ENCODE results near the gene DNAJC7. TPM values are rescaled to one million over a fixed set of nuclear protein-coding genes. Genes with fewer than 3 reads are reported as not detected.

DNAJC7 gene
- total RNA-seq, 2 donors from 2014 or later: 57.8 to 60.4 TPM

DNA sequence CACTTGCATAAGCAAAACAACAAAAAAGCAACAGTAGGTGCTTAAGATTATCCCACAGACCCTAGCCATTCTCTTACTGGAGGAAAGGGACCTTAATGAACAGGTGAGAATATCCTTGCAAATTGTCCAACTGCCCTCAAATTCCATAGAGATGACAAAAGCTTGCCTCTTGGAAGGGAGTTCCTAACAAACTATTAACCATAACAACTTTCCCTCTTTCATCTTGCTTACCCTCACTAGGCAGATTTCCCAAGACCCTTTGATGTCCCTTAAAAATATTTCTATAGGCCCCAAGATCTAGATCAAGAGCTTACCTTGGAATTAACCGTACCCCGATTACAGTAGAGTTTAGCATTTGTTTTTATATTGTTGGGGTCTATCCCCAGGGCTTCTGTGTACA, 28.8 kb downstream of the DNAJC7 start:
- Histone ChIP-seq H3K27ac (no peak overlapping the region), H3K36me3 (peaks cover 6 to 10% of the 10 kb centered on the region in 2 donors), H3K9me3 (no peaks in the 10 kb centered on the region), H3K4me3 (no peak overlapping the region), H3K4me1 (replicated peaks) (peaks cover 6% of the 10 kb centered on the region), H3K27me3 (replicated peaks; ENCODE audit: insufficient read depth) (no peaks in the 10 kb centered on the region)
- intact Hi-C loops (cut with DNase I): no loop called here
- 90% methylated on average over 2 of the region's 2 CpGs for WGBS
- no peak for DNase-seq (ENCODE audit: low spot score)
- TF ChIP-seq, protein P1, sequence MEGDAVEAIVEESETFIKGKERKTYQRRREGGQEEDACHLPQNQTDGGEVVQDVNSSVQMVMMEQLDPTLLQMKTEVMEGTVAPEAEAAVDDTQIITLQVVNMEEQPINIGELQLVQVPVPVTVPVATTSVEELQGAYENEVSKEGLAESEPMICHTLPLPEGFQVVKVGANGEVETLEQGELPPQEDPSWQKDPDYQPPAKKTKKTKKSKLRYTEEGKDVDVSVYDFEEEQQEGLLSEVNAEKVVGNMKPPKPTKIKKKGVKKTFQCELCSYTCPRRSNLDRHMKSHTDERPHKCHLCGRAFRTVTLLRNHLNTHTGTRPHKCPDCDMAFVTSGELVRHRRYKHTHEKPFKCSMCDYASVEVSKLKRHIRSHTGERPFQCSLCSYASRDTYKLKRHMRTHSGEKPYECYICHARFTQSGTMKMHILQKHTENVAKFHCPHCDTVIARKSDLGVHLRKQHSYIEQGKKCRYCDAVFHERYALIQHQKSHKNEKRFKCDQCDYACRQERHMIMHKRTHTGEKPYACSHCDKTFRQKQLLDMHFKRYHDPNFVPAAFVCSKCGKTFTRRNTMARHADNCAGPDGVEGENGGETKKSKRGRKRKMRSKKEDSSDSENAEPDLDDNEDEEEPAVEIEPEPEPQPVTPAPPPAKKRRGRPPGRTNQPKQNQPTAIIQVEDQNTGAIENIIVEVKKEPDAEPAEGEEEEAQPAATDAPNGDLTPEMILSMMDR (IDR thresholded peaks at IDR 0.05): no peak
- TF ChIP-seq POLR2AphosphoS5 (IDR thresholded peaks at IDR 0.05) (no peak), POLR2A (IDR thresholded peaks at IDR 0.05) (no peak)

DNA sequence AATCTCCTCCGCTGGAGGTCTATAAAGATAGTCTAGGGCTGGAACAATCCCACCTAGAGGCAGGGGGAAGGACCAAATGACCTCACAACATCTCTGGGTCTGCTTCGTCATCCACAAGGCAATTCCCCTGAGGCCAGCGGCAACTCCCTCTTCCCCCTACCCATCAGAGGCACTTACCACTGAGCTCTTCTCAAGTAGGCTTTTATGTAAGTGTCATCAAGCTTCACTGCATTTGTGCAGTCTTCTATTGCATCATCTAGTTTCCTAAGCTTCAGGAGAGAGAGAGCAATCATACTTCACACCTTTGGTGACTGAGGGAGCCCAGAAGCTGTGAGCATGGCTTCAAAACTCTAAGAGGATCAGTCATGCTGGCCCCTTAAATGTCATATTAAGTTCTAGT, 29.6 kb downstream of the DNAJC7 start:
- intact Hi-C loops (cut with DNase I): no loop called here
- TF ChIP-seq POLR2A (IDR thresholded peaks at IDR 0.05): no peak
- no peak for TF ChIP-seq POLR2AphosphoS5 (IDR thresholded peaks at IDR 0.05)
- TF ChIP-seq, protein P1 (IDR thresholded peaks at IDR 0.05): no peak
- peaks cover 2% of the 10 kb centered on the region for H3K4me1 ChIP-seq (replicated peaks)
- H3K4me3 ChIP-seq: no peak overlapping the region
- no peak overlapping the region for H3K27ac ChIP-seq
- H3K9me3 ChIP-seq: no peaks in the 10 kb centered on the region
- DNase-seq (ENCODE audit: low spot score): no peak
- 80% methylated on average over 3 of the region's 3 CpGs for WGBS
- H3K27me3 ChIP-seq (replicated peaks; ENCODE audit: insufficient read depth): no peaks in the 10 kb centered on the region
- peaks cover 6 to 10% of the 10 kb centered on the region in 2 donors for H3K36me3 ChIP-seq

DNA sequence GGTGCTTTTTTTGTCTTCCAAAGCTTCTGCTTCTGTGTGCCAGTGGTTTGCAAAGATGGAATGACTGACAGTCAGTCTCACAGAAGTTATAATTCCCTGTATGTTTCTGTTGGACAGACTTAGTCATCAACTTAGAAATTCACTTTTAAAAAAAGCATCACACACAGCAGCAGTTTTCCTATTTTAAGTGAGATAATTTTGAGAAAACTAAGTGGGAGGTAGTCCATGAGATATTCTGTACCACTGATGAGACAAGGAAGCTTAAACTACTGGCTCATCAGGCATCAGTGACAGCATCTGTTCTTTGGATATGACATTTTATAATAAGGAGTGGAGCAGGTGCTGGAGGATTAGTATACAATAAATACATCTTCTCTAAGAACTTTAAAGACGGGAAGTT, 30.6 kb downstream of the DNAJC7 start:
- Histone ChIP-seq H3K4me1 (replicated peaks) (no peaks in the 10 kb centered on the region), H3K4me3 (no peak overlapping the region), H3K9me3 (no peaks in the 10 kb centered on the region), H3K27me3 (replicated peaks; ENCODE audit: insufficient read depth) (no peaks in the 10 kb centered on the region), H3K36me3 (peaks cover 6 to 10% of the 10 kb centered on the region in 2 donors), H3K27ac (no peak overlapping the region)
- no peak for DNase-seq (ENCODE audit: low spot score)
- TF ChIP-seq, protein P1 (IDR thresholded peaks at IDR 0.05): no peak
- WGBS: 100% methylated on average over 1 of the region's 1 CpG
- intact Hi-C loops (cut with DNase I): no loop called here

DNA sequence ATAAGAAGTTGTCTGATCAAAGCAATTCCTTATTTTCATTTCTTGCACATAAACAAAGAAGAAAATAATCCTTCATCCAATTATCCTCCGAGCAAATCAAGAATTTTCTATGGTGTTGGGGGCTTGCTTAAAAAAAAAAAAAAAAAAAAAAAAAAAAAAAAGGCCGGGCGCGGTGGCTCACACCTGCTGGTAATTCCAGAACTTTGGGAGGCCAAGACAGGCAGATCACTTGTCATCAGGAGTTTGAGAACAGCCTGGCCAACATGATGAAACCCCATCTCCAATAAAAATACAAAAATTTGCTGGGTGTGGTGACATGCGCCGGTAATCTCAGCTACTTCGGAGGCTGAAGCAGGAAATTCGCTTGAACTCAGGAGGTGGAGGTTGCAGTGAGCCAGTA, 31.3 kb downstream of the DNAJC7 start:
- no peak overlapping the region for H3K27ac ChIP-seq
- WGBS: 91% methylated on average over 8 of the region's 8 CpGs
- no peaks in the 10 kb centered on the region for H3K4me1 ChIP-seq (replicated peaks)
- DNase-seq (ENCODE audit: low spot score): no peak
- H3K9me3 ChIP-seq: no peaks in the 10 kb centered on the region
- TF ChIP-seq POLR2A (IDR thresholded peaks at IDR 0.05) (no peak), POLR2AphosphoS5 (IDR thresholded peaks at IDR 0.05) (no peak)
- TF ChIP-seq, protein P1 (IDR thresholded peaks at IDR 0.05): no peak
- no peaks in the 10 kb centered on the region for H3K27me3 ChIP-seq (replicated peaks; ENCODE audit: insufficient read depth)
- intact Hi-C loops (cut with DNase I): no loop called here
- peaks cover 6 to 11% of the 10 kb centered on the region in 2 donors for H3K36me3 ChIP-seq
- no peak overlapping the region for H3K4me3 ChIP-seq

DNA sequence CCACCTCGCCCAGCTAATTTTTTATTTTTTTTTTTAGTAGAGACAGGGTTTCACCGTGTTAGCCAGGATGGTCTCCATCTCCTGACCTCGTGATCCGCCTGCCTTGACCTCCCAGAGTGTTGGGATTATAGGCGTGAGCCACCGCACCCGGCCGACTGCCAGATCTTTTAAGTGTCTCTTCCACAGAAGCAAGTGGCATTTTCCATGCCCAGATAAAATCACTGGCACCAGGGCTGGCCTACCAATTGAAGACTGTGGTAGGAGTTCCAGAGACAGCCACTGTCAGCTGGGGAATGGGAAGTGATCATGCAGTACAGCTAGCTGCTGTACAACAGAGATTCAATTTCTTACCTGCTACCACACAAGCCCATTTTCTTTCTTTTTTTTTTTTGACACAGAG, 32.8 kb downstream of the DNAJC7 start:
- H3K27ac ChIP-seq: no peak overlapping the region

More for the DNA sequence above, 32.8 kb downstream of the DNAJC7 start:
- Histone ChIP-seq H3K27me3 (replicated peaks; ENCODE audit: insufficient read depth) (no peaks in the 10 kb centered on the region), H3K4me1 (replicated peaks) (no peaks in the 10 kb centered on the region), H3K36me3 (peaks cover 14% of the 10 kb centered on the region in 2 donors), H3K9me3 (no peaks in the 10 kb centered on the region), H3K4me3 (no peak overlapping the region)
- no peak for DNase-seq (ENCODE audit: low spot score)
- TF ChIP-seq POLR2AphosphoS5 (IDR thresholded peaks at IDR 0.05): no peak
- TF ChIP-seq, protein P1 (IDR thresholded peaks at IDR 0.05): no peak
- TF ChIP-seq POLR2A (IDR thresholded peaks at IDR 0.05): no peak
- intact Hi-C loops (cut with DNase I): no loop called here
- WGBS: 95% methylated on average over 8 of the region's 8 CpGs
